ENCODE data around the gene PIGM.

Gene PIGM

DNA sequence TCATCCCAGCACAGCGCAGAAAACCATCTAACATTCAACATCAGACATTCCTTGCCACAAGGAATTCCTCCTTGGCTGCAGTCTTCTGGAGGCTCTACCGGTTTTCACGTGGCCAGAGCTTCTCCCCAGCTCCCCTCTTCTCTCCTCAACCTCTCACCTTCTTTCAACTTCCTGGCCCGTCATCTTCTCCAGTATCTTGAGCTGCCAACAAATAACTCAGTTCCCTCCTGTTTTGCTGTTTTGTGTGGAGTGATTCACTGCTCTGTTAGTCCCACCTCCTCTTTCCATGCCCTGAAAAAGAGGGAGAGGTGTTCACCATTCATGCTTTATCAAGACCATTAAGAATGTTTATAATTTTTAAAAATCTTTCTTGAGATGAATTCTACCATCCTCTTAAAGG, 32.6 kb downstream of the PIGM start:
- Histone ChIP-seq H3K9me3 (ENCODE audit: insufficient read depth, low read depth, low read length) (peaks cover under 1% of the 10 kb centered on the region), H3K23ac (ENCODE audit: low read length) (no peak overlapping the region), H3K27me3 (ENCODE audit: insufficient read depth, low read length) (no peaks in the 10 kb centered on the region), H2AK5ac (ENCODE audit: low read length) (no peak overlapping the region), H4K8ac (ENCODE audit: low read depth, low read length) (no peak overlapping the region), H3K79me1 (ENCODE audit: low read length) (no peaks in the 10 kb centered on the region), H4K12ac (ENCODE audit: low read depth, low read length) (no peak overlapping the region), H3K4ac (ENCODE audit: low read depth, low read length) (no peak overlapping the region), H3K79me2 (ENCODE audit: control insufficient read depth, insufficient read depth, low read length, poor library complexity) (no peaks in the 10 kb centered on the region), H2BK120ac (ENCODE audit: insufficient read depth, low read length, poor library complexity) (no peak overlapping the region), H3K4me3 (ENCODE audit: low read depth, low read length) (no peak overlapping the region), H3K36me3 (ENCODE audit: control insufficient read depth in 1 of 2, insufficient read depth in 2 of 2, low read length in 2 of 2) (no peaks in the 10 kb centered on the region), H3K4me2 (ENCODE audit: low read length) (no peak overlapping the region), H2BK5ac (ENCODE audit: low read depth, low read length, poor library complexity) (no peak overlapping the region), H3K14ac (ENCODE audit: low read length) (no peak overlapping the region), H3K27ac (ENCODE audit: low read depth, low read length) (no peak overlapping the region), H3K9ac (ENCODE audit: low read length) (no peak overlapping the region), H3K18ac (ENCODE audit: low read length) (no peak overlapping the region), H4K91ac (ENCODE audit: low read depth, low read length) (no peak overlapping the region), H2BK12ac (ENCODE audit: low read length) (no peak overlapping the region), H3K4me1 (ENCODE audit: control insufficient read depth in 1 of 2, insufficient read depth in 2 of 2, low read length in 2 of 2) (peaks cover 0 to 2% of the 10 kb centered on the region in 2 experiments), H2AFZ (ENCODE audit: insufficient read depth, low read length, poor library complexity) (no peak overlapping the region)
- no peak for DNase-seq
- no CpG with 5 or more reads among the region's 4 CpGs for WGBS (ENCODE audit: extremely low coverage, insufficient coverage, insufficient read length)

GRCh38 chr1:159996653-159997052, 35.1 kb downstream of the PIGM start:
- H4K12ac ChIP-seq (ENCODE audit: low read depth, low read length), result no peak overlapping the region

GRCh38 chr1:159994896-159995295, 36.9 kb downstream of the PIGM start:
- H3K36me3 ChIP-seq (ENCODE audit: control insufficient read depth in 1 of 2, insufficient read depth in 2 of 2, low read length in 2 of 2), result no peaks in the 10 kb centered on the region
- H4K12ac ChIP-seq (ENCODE audit: low read depth, low read length), result no peak overlapping the region
- H3K23ac ChIP-seq (ENCODE audit: low read length), result no peak overlapping the region
- no peak overlapping the region for H3K4me2 ChIP-seq (ENCODE audit: low read length)
- H3K79me2 ChIP-seq (ENCODE audit: control insufficient read depth, insufficient read depth, low read length, poor library complexity), result no peaks in the 10 kb centered on the region
- no peak overlapping the region for H2BK5ac ChIP-seq (ENCODE audit: low read depth, low read length, poor library complexity)
- H3K9me3 ChIP-seq (ENCODE audit: insufficient read depth, low read depth, low read length), result no peaks in the 10 kb centered on the region
- H3K9ac ChIP-seq (ENCODE audit: low read length), result no peak overlapping the region
- no peak for DNase-seq
- no peaks in the 10 kb centered on the region for H3K27me3 ChIP-seq (ENCODE audit: insufficient read depth, low read length)
- no peak overlapping the region for H3K27ac ChIP-seq (ENCODE audit: low read depth, low read length)
- no peak overlapping the region for H3K4me3 ChIP-seq (ENCODE audit: low read depth, low read length)
- H3K18ac ChIP-seq (ENCODE audit: low read length), result no peak overlapping the region
- H2BK12ac ChIP-seq (ENCODE audit: low read length), result no peak overlapping the region
- H3K4ac ChIP-seq (ENCODE audit: low read depth, low read length), result no peak overlapping the region
- H2BK120ac ChIP-seq (ENCODE audit: insufficient read depth, low read length, poor library complexity), result no peak overlapping the region
- no peak overlapping the region for H3K14ac ChIP-seq (ENCODE audit: low read length)
- H2AK5ac ChIP-seq (ENCODE audit: low read length), result no peak overlapping the region
- H4K91ac ChIP-seq (ENCODE audit: low read depth, low read length), result no peak overlapping the region
- H4K8ac ChIP-seq (ENCODE audit: low read depth, low read length), result no peak overlapping the region
- peaks cover 0 to 2% of the 10 kb centered on the region in 2 experiments for H3K4me1 ChIP-seq (ENCODE audit: control insufficient read depth in 1 of 2, insufficient read depth in 2 of 2, low read length in 2 of 2)
- H2AFZ ChIP-seq (ENCODE audit: insufficient read depth, low read length, poor library complexity), result no peak overlapping the region
- WGBS (ENCODE audit: extremely low coverage, insufficient coverage, insufficient read length), result no CpG with 5 or more reads among the region's 2 CpGs
- no peaks in the 10 kb centered on the region for H3K79me1 ChIP-seq (ENCODE audit: low read length)

More at GRCh38 chr1:159996653-159997052, 35.1 kb downstream of the PIGM start:
- Histone ChIP-seq H3K36me3 (ENCODE audit: control insufficient read depth in 1 of 2, insufficient read depth in 2 of 2, low read length in 2 of 2) (no peaks in the 10 kb centered on the region), H3K79me1 (ENCODE audit: low read length) (no peaks in the 10 kb centered on the region), H3K27me3 (ENCODE audit: insufficient read depth, low read length) (no peaks in the 10 kb centered on the region), H2AK5ac (ENCODE audit: low read length) (no peak overlapping the region), H3K23ac (ENCODE audit: low read length) (no peak overlapping the region), H3K18ac (ENCODE audit: low read length) (no peak overlapping the region), H3K4me3 (ENCODE audit: low read depth, low read length) (no peak overlapping the region), H3K79me2 (ENCODE audit: control insufficient read depth, insufficient read depth, low read length, poor library complexity) (no peaks in the 10 kb centered on the region), H3K4me2 (ENCODE audit: low read length) (no peak overlapping the region), H4K91ac (ENCODE audit: low read depth, low read length) (no peak overlapping the region), H2BK5ac (ENCODE audit: low read depth, low read length, poor library complexity) (no peak overlapping the region), H3K9ac (ENCODE audit: low read length) (no peak overlapping the region), H2BK12ac (ENCODE audit: low read length) (no peak overlapping the region), H3K27ac (ENCODE audit: low read depth, low read length) (no peak overlapping the region), H3K9me3 (ENCODE audit: insufficient read depth, low read depth, low read length) (no peaks in the 10 kb centered on the region), H3K4ac (ENCODE audit: low read depth, low read length) (no peak overlapping the region), H3K14ac (ENCODE audit: low read length) (no peak overlapping the region), H2BK120ac (ENCODE audit: insufficient read depth, low read length, poor library complexity) (no peak overlapping the region), H4K8ac (ENCODE audit: low read depth, low read length) (no peak overlapping the region), H2AFZ (ENCODE audit: insufficient read depth, low read length, poor library complexity) (no peak overlapping the region), H3K4me1 (ENCODE audit: control insufficient read depth in 1 of 2, insufficient read depth in 2 of 2, low read length in 2 of 2) (peaks cover 0 to 2% of the 10 kb centered on the region in 2 experiments)
- DNase-seq, result peak; percentile 56 to 76

DNA sequence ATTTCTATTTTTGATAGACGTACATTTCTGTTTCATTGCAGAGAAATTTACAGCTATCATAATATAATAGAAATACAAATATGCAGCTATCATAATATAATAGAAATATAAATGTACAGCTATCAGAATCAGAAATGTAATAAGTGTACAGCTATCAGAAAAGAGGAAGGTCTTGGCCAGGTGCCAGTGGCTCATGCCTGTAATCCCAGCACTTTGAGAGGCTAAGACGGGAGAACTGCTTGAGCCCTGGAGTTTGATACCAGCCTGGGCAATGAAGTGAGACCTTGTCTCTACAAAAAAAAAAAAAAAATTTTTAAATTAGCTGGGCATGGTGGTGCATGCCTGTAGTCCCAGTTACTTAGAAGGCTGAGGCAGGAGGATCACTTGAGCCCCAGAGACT, 37.9 kb downstream of the PIGM start:
- Histone ChIP-seq H3K79me1 (ENCODE audit: low read length) (no peaks in the 10 kb centered on the region), H3K9me3 (ENCODE audit: insufficient read depth, low read depth, low read length) (no peaks in the 10 kb centered on the region), H3K4ac (ENCODE audit: low read depth, low read length) (no peak overlapping the region), H3K4me3 (ENCODE audit: low read depth, low read length) (no peak overlapping the region), H2BK120ac (ENCODE audit: insufficient read depth, low read length, poor library complexity) (no peak overlapping the region), H4K12ac (ENCODE audit: low read depth, low read length) (no peak overlapping the region), H2BK12ac (ENCODE audit: low read length) (no peak overlapping the region), H3K27ac (ENCODE audit: low read depth, low read length) (no peak overlapping the region), H3K36me3 (ENCODE audit: control insufficient read depth in 1 of 2, insufficient read depth in 2 of 2, low read length in 2 of 2) (no peaks in the 10 kb centered on the region), H3K27me3 (ENCODE audit: insufficient read depth, low read length) (no peaks in the 10 kb centered on the region), H3K9ac (ENCODE audit: low read length) (no peak overlapping the region), H3K4me2 (ENCODE audit: low read length) (no peak overlapping the region), H3K79me2 (ENCODE audit: control insufficient read depth, insufficient read depth, low read length, poor library complexity) (no peaks in the 10 kb centered on the region), H4K91ac (ENCODE audit: low read depth, low read length) (no peak overlapping the region), H3K18ac (ENCODE audit: low read length) (no peak overlapping the region), H2BK5ac (ENCODE audit: low read depth, low read length, poor library complexity) (no peak overlapping the region), H4K8ac (ENCODE audit: low read depth, low read length) (no peak overlapping the region), H3K4me1 (ENCODE audit: control insufficient read depth in 1 of 2, insufficient read depth in 2 of 2, low read length in 2 of 2) (peaks cover 0 to 2% of the 10 kb centered on the region in 2 experiments), H2AFZ (ENCODE audit: insufficient read depth, low read length, poor library complexity) (no peak overlapping the region), H3K23ac (ENCODE audit: low read length) (no peak overlapping the region), H2AK5ac (ENCODE audit: low read length) (no peak overlapping the region), H3K14ac (ENCODE audit: low read length) (no peak overlapping the region)
- WGBS (ENCODE audit: extremely low coverage, insufficient coverage, insufficient read length), result no CpG with 5 or more reads among the region's 2 CpGs
- DNase-seq, result no peak

All from trophoblast cell (in vitro differentiated cells and primary cell).